AG04450 (cell line): Measurements from ENCODE around the gene ACVRL1. TPM values are rescaled to one million over a fixed set of nuclear protein-coding genes. Genes with fewer than 3 reads are reported as not detected.

Experiments used
- CTCF ChIA-PET: fragments of 300-600, 350-600 bp; formaldehyde crosslinking; extraction: SDS; loops from one replicate; lab custom pipeline; 2022; ENCODE audit warnings: antibody characterized with exemption, inconsistent platforms; lab: Charles Lee
- POLR2A ChIA-PET: fragments of 350-600 bp; formaldehyde crosslinking; extraction: SDS; loops from one replicate; lab custom pipeline; 2021; ENCODE audit warnings: antibody characterized with exemption, inconsistent platforms; lab: Yijun Ruan, JAX
- DNase-seq: peaks from one replicate; pipeline ENCODE4 v3.0.0-alpha.2; 2011; ENCODE audit warnings: low read depth, low spot score
- H3K27ac ChIP-seq: one replicate; pipeline ENCODE4 v1.5.1; 2012; ENCODE audit warnings: low read depth, low read length, control low read depth
- H3K27me3 ChIP-seq: one replicate; pipeline ENCODE4 v1.6.0; 2012; ENCODE audit warnings: low read length; ENCODE audit not compliant: control insufficient read depth, insufficient read depth
- H3K4me3 ChIP-seq: 2 replicates; pipeline ENCODE4 v1.5.1; 2011; ENCODE audit warnings: mild to moderate bottlenecking, low read depth, low read length, control low read depth
- H3K9me3 ChIP-seq: 2 replicates; pipeline ENCODE4 v1.5.1; 2012; ENCODE audit warnings: low read length; ENCODE audit not compliant: control insufficient read depth, insufficient read depth
- polyA plus RNA-seq: library from polyadenylated mRNA; depleted of rRNA; stranded (reverse); fragments of >200 nt; gene quantifications from 2 replicates; pipeline ENCODE4 v1.2.3, GENCODE V29; 2011
- TF ChIP-seq, protein P1 (sequence below): IDR thresholded peaks from 2 replicates; pipeline ENCODE4 v1.5.1; 2011; ENCODE audit warnings: low read depth, low read length, control low read depth, inconsistent platforms

ACVRL1 gene
- polyA plus RNA-seq, 1 experiment: 11.1 TPM

DNA sequence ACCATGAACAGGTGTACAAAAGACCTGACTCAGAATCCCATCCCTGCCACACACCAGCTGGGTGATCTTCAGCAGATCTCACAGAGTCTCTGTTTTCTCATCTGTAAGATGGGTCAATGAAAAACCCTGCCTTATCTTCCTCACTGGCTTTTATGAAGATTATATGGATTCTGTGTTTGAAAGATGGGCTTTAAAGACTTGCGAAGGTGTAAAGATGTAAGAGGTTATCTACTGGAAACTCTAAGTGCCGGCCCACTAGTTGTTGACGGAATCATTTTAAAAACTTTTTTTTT is 34.7 kb upstream of the ACVRL1 start:
- POLR2A ChIA-PET: no interaction called here

DNA sequence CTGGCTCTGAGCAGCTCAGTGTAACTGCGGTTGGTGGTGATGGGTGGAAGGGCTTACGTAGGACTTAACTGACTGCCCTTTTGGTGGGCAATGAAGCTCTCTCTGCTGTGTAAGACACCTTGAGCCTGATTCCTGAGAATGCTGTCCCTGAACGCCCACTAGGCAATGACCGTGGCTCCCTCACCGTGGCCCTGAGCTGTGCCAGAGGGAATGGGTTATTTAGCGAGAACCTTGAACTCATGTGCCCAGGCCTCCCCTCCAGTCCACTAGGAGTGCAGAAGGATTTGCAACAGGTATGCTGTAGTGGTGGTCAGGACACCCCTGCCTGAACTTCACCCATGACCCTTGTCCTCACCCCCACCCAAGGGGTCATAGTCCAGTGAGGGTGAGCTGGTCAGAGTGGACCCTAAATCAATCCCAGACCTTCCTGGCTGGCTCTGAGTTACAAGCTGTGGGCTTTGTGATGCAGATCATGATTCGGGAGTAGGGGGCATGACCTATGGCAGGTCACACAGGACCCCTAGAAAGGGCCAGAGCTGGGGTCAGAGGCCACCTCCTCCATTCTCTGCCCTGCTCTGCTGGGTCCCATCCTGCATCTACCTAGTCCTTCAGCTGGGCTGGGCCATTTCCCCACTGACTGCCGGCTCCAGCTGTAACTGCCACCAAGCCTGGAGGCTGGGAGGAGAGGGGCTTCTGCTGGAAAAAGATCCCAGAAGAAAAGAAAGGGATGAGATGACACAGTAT is 33.9 kb upstream of the ACVRL1 start:
- no peaks in the 10 kb centered on the region; the same call in 1 of the 2 replicates for H3K9me3 ChIP-seq
- no peak for DNase-seq
- H3K27me3 ChIP-seq: peaks cover 5% of the 10 kb centered on the region
- ChIA-PET POLR2A (interaction anchor here (0.5 to 0.6 kb wide), 2 partner anchors 27 to 137 kb away, joined by 3 to 7 read pairs; no protein-coding TSS in a partner anchor), CTCF (interaction anchor here (1.2 to 2.2 kb wide), 3 partner anchors 12 to 53 kb away, joined by 4 to 18 read pairs (median 7); no protein-coding TSS in a partner anchor)
- TF ChIP-seq, protein P1, sequence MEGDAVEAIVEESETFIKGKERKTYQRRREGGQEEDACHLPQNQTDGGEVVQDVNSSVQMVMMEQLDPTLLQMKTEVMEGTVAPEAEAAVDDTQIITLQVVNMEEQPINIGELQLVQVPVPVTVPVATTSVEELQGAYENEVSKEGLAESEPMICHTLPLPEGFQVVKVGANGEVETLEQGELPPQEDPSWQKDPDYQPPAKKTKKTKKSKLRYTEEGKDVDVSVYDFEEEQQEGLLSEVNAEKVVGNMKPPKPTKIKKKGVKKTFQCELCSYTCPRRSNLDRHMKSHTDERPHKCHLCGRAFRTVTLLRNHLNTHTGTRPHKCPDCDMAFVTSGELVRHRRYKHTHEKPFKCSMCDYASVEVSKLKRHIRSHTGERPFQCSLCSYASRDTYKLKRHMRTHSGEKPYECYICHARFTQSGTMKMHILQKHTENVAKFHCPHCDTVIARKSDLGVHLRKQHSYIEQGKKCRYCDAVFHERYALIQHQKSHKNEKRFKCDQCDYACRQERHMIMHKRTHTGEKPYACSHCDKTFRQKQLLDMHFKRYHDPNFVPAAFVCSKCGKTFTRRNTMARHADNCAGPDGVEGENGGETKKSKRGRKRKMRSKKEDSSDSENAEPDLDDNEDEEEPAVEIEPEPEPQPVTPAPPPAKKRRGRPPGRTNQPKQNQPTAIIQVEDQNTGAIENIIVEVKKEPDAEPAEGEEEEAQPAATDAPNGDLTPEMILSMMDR: no peak
- H3K27ac ChIP-seq: no peak overlapping the region
- H3K4me3 ChIP-seq: no peak overlapping the region

More for the DNA sequence above, 34.7 kb upstream of the ACVRL1 start:
- H3K27ac ChIP-seq: no peak overlapping the region
- H3K4me3 ChIP-seq: no peak overlapping the region
- TF ChIP-seq, protein P1: no peak
- no peak for DNase-seq
- CTCF ChIA-PET: interaction anchor here (1.8 kb wide), 1 partner anchor 13 kb away, joined by 4 read pairs; no protein-coding TSS in a partner anchor
- peaks cover 5% of the 10 kb centered on the region for H3K27me3 ChIP-seq
- H3K9me3 ChIP-seq: no peaks in the 10 kb centered on the region; the same call in 1 of the 2 replicates

DNA sequence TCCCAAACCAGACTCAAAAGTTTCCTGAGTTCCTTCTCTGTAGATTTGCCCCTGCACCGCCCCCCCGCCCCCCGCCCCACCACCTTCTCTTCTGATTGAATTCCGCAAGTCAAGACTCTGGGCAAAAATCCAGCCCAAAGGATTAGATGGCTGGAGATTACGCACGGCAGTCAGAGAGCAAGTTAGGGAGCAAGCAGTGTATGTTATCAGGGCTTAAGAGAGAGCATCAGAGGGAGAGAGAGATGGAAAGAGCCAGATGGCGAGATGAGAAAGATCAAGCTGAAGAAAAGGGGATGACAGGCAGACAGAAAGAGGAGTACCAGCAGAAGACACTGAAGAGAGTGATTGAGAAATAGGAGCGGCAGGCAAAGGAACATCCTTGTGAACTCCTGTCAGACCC is 33.3 kb upstream of the ACVRL1 start:
- Histone ChIP-seq H3K9me3 (no peaks in the 10 kb centered on the region), H3K27me3 (peaks cover 3% of the 10 kb centered on the region), H3K4me3 (no peak overlapping the region), H3K27ac (no peak overlapping the region)
- ChIA-PET POLR2A (interaction anchor here (0.5 to 0.6 kb wide), 2 partner anchors 28 to 136 kb away, joined by 3 to 7 read pairs; no protein-coding TSS in a partner anchor), CTCF (interaction anchor here (1.2 to 2.2 kb wide), 5 partner anchors 10 to 454 kb away, joined by 4 to 28 read pairs (median 14); no protein-coding TSS in a partner anchor)
- TF ChIP-seq, protein P1: no peak
- no peak for DNase-seq

DNA sequence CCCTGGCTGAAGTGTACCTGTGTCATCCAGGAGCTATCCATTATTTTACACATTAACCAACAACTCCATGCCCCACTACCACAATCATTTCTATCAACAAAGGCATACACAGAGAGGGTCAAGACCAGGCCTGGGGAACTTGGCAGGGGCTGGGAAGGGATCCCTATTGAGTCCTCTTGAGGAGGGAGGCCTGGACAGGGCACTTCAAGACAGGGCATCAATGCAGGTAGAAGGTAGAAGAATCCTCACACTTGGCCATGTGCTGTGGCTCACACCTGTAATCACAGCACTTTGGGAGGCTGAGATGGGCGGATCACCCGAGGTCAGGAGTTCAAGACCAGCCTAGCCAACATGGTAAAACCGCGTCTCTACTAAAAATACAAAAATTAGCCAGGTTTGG is 32.8 kb upstream of the ACVRL1 start:
- H3K4me3 ChIP-seq: no peak overlapping the region
- POLR2A ChIA-PET: no interaction called here
- no peak for DNase-seq

More for the DNA sequence above, 32.8 kb upstream of the ACVRL1 start:
- CTCF ChIA-PET: interaction anchor here (0.6 to 2.2 kb wide), 26 partner anchors 10 to 477 kb away, joined by 3 to 28 read pairs (median 5); partner anchors contain the start of gene ACVRL1
- H3K27ac ChIP-seq: no peak overlapping the region
- H3K27me3 ChIP-seq: peaks cover 2% of the 10 kb centered on the region
- H3K9me3 ChIP-seq: no peaks in the 10 kb centered on the region
- TF ChIP-seq, protein P1: no peak
